ENCODE data around the gene ELFN1.

DNA sequence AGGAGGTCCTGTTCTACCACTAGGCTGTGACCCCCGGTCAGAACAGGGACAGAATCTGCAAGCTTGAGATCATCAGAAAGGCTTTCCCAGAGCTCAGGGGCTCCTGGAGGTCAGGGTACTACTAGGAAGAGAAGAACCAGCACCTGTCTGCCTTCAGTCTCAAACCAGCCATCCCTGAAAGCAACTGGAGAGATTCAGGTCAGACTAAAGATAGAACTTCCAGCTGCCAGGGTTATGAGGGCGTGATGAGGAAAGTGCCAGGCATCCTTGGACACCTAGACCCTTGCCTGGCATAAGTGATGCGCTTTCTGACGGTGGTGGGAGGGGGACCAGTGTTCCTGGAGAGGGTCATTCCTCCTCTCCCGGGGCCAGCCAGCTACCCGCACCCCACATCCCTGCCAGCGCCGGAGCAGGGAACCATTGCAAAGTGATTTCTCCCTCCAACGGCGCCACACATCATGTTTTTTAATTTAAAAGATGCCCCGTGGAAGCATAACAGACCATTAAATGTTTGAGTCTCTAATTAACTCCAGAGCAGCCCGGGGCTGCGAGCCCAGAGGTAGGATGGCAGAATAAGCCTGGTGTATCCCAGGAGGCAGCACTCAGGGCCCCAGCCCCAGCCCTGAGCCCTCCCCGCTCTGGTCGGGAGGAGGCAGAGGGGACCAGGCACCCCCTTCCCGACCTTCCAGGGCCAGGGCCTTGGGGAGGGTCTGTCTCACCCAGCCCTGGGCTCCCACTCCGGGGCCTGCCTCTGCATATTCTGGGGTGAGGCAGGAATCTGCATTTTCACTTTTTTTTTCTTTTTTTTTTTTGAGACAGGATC, 64.0 kb downstream of the ELFN1 start:
- TF ChIP-seq, protein P1, sequence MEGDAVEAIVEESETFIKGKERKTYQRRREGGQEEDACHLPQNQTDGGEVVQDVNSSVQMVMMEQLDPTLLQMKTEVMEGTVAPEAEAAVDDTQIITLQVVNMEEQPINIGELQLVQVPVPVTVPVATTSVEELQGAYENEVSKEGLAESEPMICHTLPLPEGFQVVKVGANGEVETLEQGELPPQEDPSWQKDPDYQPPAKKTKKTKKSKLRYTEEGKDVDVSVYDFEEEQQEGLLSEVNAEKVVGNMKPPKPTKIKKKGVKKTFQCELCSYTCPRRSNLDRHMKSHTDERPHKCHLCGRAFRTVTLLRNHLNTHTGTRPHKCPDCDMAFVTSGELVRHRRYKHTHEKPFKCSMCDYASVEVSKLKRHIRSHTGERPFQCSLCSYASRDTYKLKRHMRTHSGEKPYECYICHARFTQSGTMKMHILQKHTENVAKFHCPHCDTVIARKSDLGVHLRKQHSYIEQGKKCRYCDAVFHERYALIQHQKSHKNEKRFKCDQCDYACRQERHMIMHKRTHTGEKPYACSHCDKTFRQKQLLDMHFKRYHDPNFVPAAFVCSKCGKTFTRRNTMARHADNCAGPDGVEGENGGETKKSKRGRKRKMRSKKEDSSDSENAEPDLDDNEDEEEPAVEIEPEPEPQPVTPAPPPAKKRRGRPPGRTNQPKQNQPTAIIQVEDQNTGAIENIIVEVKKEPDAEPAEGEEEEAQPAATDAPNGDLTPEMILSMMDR (IDR thresholded peaks at IDR 0.05) = no peak
- TF ChIP-seq POLR2A (IDR thresholded peaks at IDR 0.05) (no peak), POLR2AphosphoS5 (IDR thresholded peaks at IDR 0.05; ENCODE audit: insufficient read depth in 1 of 2, low read depth in 1 of 2) (no peak)
